NCI-H187 treated with DMSO at 0.1 percent for 48 hours (cell line): ENCODE data around the gene PRR19.

Source experiments
- DNase-seq: peaks from one replicate; lab custom pipeline; 2025; lab: John Stamatoyannopoulos, UW

The PRR19 gene

DNA sequence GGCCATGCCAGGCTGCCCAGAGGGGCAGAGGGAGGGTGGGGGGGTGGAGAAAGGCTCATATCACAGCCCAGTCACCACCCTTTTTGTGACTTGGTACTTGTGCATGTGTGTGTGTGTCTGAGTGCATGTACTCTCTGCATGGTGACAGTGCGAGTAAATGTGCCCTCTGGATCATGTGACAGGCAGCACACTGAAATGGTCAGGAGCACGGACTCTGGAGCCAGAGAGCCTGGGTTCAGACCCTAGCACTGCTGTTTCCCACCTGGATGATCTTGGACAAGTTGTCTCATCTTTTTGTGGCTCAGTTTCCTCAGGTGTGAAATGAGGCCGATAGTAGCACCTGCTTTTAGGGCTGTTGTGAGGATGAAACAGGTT is 30.9 kb upstream of the PRR19 start:
- DNase-seq: no peak

DNA sequence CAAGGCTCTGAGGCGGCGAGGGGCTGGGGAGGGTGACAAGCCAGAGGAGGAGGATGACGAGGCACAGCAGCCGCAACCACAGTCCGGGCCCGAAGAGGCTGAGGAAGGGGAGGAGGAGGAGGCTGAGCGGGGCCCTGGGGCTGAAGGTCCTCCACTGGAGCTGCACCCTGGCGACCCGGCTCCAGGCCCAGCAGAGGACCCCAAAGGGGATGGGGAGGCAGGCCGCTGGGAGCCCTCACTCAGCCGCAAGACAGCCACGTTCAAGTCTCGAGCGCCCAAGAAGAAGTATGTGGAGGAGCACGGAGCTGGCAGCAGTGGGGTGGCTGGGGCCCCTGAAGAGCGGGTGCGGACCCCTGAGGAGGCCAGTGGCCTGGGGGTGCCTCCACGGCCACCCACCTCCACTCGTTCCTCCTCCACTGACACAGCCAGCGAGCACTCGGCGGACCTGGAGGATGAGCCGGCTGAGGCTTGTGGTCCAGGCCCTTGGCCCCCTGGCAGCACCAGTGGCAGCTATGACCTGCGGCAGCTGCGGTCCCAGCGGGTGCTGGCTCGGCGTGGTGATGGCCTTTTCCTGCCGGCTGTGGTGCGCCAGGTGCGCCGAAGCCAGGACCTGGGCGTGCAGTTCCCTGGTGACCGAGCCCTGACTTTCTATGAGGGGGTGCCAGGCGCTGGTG is 29.9 kb upstream of the PRR19 start:
- no peak for DNase-seq

DNA sequence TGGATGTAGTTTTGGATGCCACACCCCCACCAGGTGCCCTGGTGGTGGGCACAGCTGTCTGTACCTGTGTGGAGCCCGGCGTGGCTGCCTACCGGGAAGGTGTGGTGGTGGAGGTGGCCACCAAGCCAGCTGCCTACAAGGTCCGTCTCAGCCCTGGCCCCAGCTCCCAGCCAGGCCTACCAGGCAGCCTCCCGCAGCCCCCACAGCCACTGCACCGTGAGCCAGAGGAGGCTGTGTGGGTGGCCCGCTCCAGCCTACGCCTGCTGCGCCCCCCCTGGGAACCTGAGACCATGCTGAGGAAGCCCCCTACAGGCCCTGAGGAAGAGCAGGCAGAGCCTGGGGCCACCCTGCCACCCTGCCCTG is 29.4 kb upstream of the PRR19 start:
- no peak for DNase-seq

DNA sequence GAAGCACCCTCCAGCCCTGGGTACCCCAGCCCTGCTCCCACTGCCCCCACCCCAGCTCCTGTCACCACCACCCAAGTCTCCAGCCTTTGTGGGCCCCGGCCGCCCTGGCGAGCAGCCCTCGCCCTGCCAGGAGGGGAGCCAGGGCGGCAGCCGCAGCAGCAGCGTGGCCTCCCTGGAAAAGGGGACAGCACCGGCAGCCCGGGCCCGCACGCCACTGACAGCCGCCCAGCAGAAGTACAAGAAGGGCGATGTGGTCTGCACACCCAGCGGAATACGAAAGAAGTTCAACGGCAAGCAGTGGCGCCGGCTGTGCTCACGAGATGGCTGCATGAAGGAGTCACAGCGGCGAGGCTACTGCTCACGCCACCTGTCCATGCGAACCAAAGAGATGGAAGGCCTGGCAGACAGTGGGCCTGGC is 28.9 kb upstream of the PRR19 start:
- DNase-seq: no peak

DNA sequence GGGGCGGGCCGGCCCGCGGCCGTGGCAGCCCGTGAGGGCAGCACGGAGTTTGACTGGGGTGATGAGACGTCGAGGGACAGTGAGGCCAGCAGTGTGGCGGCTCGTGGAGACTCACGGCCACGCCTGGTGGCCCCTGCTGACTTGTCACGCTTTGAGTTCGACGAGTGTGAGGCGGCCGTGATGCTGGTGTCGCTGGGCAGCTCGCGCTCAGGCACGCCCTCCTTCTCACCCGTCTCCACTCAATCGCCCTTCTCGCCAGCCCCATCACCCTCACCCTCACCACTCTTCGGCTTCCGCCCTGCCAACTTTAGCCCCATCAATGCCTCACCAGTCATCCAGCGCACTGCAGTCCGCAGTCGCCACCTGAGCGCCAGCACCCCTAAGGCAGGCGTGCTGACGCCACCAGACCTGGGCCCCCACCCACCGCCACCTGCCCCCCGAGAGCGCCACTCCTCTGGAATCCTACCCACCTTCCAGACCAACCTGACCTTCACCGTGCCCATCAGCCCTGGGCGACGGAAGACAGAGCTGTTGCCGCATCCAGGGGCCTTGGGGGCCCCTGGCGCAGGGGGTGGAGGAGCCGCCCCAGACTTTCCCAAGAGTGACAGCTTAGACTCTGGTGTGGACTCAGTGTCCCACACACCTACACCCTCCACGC is 28.4 kb upstream of the PRR19 start:
- no peak for DNase-seq

DNA sequence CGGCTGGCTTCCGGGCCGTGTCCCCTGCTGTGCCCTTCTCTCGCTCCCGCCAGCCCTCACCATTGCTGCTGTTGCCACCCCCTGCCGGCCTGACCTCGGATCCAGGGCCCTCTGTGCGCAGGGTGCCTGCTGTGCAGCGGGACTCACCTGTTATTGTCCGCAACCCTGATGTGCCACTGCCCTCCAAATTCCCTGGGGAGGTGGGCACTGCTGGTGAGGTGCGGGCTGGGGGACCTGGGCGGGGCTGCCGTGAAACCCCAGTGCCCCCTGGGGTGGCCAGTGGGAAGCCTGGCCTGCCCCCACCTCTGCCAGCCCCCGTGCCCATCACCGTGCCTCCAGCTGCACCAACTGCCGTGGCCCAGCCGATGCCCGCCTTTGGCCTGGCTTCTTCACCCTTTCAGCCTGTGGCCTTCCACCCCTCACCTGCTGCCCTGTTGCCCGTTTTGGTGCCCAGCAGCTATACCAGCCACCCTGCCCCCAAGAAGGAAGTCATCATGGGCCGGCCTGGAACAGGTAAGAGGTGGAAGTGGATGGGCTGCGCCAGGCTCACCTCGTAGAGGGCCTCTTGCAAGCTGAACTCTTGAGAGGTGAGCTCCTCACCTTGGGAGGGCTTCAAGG is 27.8 kb upstream of the PRR19 start:
- DNase-seq: no peak

DNA sequence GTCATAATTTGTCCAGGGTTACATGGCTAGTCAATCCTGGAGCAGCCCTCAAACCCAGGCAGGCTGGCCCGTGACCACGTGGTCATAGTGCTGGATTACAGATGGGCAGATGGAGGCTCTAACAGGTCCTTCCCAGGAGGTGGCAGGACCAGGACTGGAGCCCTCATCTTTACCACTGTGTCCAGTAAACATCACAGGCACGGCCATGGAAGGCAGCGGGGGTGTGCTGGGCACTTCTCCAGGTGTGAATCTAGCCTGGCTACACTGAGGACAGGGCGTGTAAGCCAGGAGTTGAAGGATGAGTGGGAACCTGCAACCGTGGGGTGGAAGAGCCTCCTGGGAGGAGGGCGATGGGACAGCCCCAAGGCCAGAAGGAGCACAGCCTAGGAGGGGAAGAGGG is 26.8 kb upstream of the PRR19 start:
- no peak for DNase-seq

DNA sequence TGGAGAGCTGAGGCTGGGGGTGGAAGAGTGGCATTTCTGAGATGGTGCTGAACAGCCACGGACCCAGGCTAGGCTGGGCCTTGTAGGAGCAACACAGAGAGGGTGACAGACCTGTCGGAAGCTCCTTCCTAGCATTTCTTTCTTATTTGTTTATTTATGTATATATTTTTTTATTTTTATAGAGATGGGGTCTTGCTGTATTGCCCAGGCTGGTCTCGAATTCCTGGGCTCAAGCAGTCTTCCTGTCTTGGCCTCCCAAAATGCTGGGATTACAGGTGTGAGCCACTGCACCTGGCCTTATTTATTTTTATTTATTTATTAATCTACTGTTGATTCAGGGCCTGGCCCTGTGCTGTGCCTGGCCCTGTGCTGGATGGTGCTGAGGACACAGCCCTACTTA is 26.4 kb upstream of the PRR19 start:
- no peak for DNase-seq

DNA sequence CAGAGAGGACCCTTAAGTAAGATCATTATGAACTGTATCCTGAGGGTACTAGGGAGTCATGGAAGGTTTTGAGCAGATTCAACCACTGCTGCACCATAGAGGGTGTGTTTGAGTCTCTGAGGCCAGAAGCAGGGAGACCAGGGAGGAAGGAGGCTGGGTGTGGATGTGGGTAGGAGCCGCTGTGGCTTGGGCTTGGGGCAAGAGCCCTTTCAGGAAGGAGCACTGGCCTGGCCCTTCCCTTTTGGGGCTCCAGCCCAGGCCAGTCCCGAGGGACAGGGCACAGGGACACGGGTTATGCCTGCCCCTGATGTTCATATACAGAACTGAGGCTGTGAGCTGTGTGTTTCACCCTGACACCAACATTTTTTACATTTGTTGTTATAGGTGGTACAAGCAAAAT is 25.6 kb upstream of the PRR19 start:
- DNase-seq: no peak

DNA sequence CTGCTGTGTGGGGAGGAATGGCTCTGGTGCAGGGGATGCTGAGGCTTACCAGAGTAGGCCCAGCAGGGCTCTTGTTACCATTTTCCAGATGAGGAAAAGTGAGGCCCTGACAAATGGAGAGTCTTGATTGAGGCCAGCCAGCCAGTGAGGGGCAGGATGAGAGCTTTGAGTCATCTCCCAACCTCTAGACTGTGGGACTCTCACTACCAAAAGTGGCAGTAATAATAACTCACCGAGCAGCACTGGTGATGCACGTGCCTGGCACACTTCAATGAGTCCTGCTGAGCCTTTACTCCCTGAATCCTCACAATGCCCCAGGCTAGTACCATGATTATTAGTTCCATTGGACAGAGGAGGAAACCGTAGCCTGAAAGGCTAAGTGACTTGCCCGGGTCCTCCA is 25.1 kb upstream of the PRR19 start:
- no peak for DNase-seq

DNA sequence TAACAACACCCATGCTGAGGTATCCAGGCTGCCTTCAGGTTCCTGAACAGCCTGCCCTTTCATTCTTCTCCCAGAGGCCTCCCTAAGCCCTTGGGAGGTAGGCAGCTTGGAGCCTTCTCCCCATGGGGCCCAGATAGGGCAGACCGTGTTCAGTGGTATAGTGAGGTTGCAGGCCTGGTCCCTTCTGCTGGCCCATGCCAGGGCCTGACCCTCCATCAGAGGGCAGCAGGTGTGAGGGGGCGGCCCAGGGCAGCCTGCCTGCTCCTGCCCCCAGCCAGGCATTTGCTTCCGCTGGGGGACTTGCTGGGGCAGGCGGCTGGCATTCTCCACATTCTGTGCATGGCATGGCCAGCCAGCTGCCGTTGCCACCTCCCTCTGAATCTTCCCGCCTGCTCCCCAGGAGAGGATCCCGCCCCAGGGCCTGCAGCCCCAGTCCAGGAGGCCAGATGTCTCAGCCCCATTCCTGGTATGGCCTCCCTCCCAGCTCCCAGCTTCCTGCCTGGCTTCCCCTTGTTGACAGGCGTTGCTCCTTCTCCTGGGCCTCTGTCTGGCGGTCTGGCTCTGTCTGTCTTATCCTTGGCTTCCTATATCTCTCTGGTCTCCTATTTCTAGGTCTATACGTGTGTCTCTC is 24.0 kb upstream of the PRR19 start:
- no peak for DNase-seq

DNA sequence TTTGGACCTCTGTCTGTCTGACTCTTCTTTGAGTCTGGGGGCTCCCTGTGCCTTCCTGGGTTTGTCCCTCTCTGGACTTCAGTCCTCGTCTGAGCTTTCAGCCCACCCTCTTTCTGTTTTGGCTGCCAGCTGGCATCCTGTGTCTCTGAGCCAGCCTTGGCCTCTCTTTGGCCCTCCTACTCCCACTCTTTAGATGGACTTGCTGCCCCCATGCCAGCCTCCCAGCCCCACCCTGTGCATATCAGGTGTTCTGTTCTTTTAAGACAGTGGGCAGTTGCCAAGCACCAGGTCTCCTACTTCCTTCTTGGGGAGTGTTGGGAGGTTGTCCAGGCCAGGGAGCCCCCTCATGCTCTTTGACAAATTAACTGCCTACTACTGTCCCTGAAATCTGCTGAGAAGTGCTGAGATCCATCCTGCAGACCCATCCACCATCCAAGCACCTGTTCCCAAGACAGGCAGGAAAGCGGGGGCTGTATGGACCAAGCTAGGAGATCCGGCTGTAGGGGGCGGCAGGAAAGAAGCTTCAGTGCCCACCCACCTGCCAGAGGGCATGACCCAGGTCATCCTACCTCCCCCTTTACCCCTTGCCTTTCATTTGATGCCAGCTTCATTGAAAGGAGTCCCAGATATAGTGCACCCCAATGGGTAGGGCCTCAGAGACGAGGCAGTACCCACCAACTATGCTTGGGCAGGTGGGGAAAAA is 23.3 kb upstream of the PRR19 start:
- DNase-seq: no peak

DNA sequence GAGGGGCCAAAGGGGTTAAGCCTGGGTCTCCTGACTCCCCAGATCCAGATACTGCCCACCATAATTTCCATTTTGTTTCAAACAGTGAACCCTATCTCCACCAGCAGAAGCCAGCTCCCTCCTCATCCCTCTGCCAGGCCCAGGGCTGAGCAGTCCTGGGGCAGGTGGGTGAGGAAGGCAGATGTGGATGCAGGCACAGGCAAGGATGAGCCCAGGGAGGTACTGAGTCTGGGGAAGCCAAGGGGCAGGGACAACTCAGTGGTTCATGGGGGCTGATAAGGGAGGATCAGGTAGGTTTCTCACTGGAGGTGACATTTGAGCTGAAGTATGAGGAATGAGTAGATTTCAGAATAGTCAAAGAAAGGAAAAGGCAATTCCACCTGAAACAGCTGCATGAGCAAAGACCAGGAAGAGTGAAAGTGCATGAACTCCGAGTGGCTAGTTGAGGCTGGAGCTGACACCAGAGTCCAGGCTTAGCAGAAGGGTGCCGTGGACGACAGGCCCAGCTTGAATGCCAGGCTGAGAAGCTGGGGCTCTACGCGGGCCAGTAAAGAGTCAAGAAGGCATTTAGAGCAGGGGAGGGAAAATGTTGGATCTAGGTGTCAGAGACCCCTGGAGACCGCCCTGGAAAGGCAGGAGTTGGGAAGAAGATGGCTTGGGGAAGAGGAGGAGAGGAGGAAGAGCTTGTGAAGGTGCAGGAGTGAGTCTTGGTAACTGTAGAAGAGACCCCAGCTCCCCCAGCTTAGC is 22.6 kb upstream of the PRR19 start:
- no peak for DNase-seq

DNA sequence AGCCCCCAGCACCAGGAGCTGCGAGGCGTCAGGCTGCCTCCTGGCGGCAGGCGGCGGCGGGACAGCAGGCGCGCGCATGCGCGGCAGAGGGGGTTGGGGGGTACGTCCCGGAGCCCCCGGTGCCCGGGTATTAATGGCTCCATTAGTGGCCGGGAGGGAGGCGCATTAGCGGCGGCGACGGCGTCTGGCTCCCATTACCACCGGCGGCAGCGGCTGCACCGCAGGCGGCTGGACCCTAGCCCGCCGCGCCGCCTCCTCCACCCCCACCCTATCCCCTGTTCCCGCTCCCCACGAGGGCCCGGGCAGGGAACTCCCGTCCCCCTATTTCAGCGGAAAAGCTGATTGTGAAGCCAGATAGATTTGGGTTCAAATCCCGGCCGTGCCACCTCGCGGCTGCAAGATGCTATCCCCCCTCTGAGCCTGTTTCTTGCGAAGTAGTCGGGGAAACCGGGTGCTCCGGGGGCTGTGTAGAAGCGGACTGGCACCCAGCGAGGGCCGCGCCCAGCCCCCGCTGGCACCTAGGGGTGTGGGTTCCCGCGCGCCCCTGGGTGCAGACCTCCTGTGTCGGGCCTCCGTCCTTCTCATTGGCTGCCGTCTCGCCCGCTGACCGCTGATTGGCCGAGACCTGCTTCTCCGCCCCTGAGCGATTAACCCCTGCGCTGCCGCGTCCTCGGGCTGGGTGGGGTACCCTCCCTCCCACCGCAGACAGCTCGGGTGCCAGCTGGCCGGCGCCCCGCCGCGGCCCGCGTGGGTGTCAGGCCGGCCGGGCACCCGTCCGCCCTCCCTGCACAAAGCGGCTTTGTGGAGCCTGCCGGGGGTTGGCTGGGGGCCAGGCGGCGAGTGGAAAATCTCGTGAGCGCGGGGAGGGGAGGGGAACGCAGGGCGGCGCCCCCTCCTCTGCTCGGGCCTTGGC is 21.8 kb upstream of the PRR19 start:
- peak; percentile 59 for DNase-seq

DNA sequence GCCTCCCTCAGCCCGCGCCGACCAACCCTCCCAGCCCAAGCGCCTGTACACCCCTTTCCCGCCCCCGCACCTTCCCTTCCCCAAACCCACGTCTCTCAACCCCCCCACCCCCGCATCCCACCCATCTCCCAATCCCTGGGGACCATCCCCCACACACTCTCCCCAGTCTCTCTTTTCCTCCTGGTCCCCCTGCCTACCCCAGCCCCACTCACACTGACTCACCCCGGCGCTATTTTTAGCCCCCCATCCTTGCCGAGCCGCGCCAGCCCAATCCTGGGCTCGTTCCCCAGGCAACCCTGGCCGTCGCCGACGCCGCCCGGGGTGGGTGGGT is 21.2 kb upstream of the PRR19 start:
- no peak for DNase-seq

DNA sequence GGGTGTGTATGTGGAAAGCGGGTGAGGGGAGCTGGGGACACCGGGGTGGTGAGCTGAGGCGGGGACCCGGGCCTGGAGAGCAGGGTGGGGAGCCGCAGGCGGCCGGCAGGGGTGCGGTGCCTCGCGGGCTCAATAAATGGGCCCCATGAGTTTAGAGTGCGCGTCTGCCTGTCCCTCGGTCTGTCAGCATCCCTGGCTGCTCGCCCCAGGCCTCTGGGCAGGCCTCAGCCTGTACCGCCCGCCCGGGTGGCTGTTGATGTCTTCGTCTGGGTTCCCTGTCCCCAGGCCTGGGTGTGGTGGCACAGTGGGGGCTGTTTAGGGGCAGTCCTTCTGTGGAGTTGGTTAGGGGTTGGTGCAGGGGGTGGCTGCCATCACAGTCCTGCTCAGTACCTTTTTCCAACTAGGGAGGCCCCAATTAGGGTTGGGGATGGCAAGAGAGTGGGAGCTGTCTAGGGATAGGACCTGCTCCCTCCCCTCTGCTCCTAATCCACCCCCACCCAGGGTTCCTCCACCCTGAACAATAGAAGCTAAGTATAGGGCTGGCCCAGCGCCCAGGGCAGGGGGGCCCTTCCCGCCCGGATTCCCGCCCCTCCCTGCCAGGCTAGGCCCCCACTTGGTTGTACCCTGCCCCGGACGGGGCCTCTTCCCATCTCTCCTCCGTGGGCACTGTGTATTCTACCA is 20.6 kb upstream of the PRR19 start:
- DNase-seq: no peak

DNA sequence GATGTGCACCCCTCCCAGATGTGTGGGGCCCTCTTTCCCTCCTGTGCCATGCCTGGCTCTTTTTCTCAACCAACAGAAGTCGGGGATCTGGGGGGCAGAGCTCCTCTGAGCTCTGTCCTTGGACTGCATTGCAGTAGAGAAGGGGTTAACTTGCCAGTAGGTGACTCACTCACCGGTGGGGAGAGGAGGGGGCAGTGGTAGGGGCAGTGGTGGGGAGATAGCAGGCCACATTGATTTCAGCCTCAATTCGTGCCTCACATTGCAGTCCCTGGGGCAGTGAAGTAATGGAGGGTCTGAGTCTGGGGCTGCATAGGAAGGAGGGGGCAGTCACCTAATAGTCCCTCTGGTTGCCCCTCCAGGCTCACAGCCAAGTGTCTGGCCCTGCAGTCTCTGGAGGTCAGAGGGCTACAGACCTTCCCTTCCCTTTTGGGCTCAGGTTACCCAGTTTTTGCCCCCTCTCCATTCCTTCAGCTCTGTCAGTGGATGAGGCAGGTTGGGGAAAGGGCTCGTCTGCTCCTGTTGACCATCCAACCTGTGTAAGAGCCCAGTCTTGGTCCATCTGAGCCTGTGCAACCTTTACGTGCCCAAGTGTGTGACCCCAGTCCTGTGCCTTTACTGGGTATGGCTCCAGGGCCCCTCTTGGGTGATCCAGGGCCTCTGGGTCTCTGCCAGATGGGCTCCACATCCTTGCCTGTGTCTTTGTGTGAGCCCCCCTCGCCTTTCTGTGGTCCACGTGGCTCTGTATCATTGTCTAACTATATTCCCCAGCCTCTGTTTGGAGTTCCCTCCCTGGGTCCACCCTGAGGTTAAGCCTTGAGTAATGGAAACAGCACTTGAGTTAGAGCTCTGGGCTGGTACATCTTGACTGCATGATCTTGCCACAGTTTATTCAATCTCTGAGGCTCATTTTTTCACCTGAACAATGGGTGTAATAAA is 19.8 kb upstream of the PRR19 start:
- DNase-seq: no peak

DNA sequence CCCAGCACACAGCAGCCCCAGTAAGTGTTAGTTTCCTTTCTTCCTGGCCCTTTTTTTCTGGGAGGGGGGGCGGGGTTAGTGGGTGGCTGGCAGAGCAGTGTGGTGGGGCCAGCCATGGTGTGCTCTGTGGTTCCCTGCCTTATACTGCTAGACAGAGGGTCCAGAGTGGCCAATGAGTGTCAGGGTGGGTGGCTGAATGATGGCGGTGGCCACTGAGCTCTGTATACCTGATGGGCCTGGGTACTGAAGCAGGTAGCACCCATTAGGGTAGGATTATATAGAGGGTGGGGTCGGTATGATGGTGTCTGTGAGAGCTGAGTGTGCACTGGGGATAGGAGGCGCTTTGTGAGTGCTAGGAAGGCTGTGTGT is 19.1 kb upstream of the PRR19 start:
- no peak for DNase-seq
